Lung (tissue), 12 donors: ENCODE results near the gene PTF1A. TPM values are rescaled to one million over a fixed set of nuclear protein-coding genes. Genes with fewer than 3 reads are reported as not detected.

Experiments used
- ATAC-seq: fragments of 200-7000 bp; cut with Tn5 transposase; one replicate; pipeline ENCODE4 v1.9.1; 2020; ENCODE audit warnings: moderate number of reproducible peaks; ENCODE audit not compliant: insufficient read depth, low FRiP score
- DNase-seq, 3 donors: peaks; one replicate each; pipeline ENCODE4 v3.0.0-alpha.2; 2013 to 2017
- H3K27ac ChIP-seq, 2 donors: one replicate each; pipeline ENCODE4 v1.5.1; 2013; ENCODE audit warnings: mild to moderate bottlenecking in 2 of 2, moderate library complexity in 2 of 2, control low read depth in 1 of 2, inconsistent platforms in 1 of 2, low read depth in 1 of 2, low read length in 1 of 2
- H3K27me3 ChIP-seq, 3 donors: one replicate each; pipeline ENCODE4 v1.5.1; 2013; ENCODE audit warnings: low read length in 2 of 3; ENCODE audit not compliant: control insufficient read depth in 3 of 3, insufficient read depth in 3 of 3
- H3K36me3 ChIP-seq, 4 donors: one replicate each; pipeline ENCODE4 v1.5.1; 2013; ENCODE audit warnings: low read length in 4 of 4, mild to moderate bottlenecking in 1 of 4, moderate library complexity in 1 of 4; ENCODE audit not compliant: control insufficient read depth in 4 of 4, insufficient read depth in 4 of 4
- H3K4me1 ChIP-seq, 5 donors: one replicate each; pipeline ENCODE4 v1.5.1; 2013; ENCODE audit warnings: low read length in 5 of 5, mild to moderate bottlenecking in 2 of 5, moderate library complexity in 1 of 5; ENCODE audit not compliant: control insufficient read depth in 5 of 5, insufficient read depth in 5 of 5
- H3K4me3 ChIP-seq: one replicate; pipeline ENCODE4 v1.5.1; 2013; ENCODE audit warnings: mild to moderate bottlenecking, control low read depth, moderate library complexity
- H3K9ac ChIP-seq, 2 donors: one replicate each; pipeline ENCODE4 v1.5.1; 2013; ENCODE audit warnings: low read length in 2 of 2, control low read depth in 1 of 2; ENCODE audit not compliant: insufficient read depth in 1 of 2
- H3K9me3 ChIP-seq, 4 donors: one replicate each; pipeline ENCODE4 v1.5.1; 2013; ENCODE audit warnings: low read length in 3 of 4, mild to moderate bottlenecking in 1 of 4, moderate library complexity in 1 of 4; ENCODE audit not compliant: control insufficient read depth in 4 of 4, insufficient read depth in 3 of 4
- WGBS, 2 donors: extraction: QIAGEN DNeasy Blood & Tissue Kit; methylation state at CpG; one replicate each; pipeline ENCODE4 v1.1.7; 2013; 5-methylcytosine and 5-hydroxymethylcytosine counted together
- polyA plus RNA-seq, 2 donors: library from polyadenylated mRNA; stranded (reverse); fragments of 200-250 nt; gene quantifications; one replicate each; pipeline ENCODE4 v1.2.1, GENCODE V29; 2013
- total RNA-seq, 2 donors: library from RNA; depleted of rRNA in 1 of 2; stranded (reverse); fragments of >200 nt in 1 of 2; gene quantifications; one replicate each; pipeline ENCODE4 v1.2.1, GENCODE V29; 2014 to 2021
- TF ChIP-seq, protein P1 (sequence below): IDR thresholded peaks from 2 replicates; pipeline ENCODE4 v1.5.1; 2012; ENCODE audit warnings: mild to moderate bottlenecking; ENCODE audit errors: control extremely low read depth, extremely low read depth
- donor health status: control.
- donor health status: control.
- donor health status: Bipolar disorder and iron deficiency.
- donor health status: healthy.
- donor health status: DM: yes; HTN: yes; CAD: no.

The PTF1A gene
- total and polyA plus RNA-seq, 4 donors: not detected

DNA sequence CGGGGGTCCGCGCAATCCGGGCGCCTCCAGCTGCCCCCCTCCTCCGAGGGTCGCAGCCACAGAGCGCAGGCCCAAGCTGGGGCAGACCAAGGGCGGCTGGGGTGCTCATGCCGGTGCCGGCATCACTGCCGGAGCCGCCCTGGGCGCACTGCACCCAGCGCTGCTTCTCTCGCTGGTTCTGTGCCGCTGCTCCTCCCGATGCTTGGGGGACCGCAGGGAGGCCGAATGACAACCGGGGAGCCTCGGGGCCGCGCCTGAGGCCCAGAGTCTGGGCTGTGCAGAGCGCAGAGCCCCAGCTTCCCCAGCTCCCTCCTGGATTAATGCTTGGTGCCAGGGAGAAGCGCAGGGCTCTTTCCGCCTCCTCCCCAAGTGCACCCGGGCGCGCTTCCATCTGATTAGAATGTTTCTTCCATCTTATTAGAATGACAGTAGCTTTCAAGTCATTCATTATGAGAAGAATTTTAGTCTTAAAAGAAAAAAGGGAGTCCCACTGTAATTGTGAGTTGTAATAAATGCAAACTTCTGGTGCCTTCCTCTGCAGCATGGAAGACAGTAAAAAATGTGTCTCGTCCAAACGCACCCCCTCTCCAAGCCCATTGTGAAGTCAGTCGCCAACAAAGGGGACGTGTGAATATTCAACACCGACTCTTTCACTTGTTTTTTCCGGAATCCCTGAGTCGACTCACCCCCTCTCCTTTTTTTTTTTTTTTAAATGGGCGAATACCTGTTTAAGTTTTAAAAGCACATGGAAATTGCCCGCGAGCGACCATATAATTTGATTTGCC, 19.5 kb upstream of the PTF1A start:
- H3K9ac ChIP-seq: no peak overlapping the region
- 3 to 5% methylated on average over 41 of the region's 41 CpGs for WGBS, 2 donors
- H3K9me3 ChIP-seq: peaks cover 0 to 12% (median 0%) of the 10 kb centered on the region in 4 donors
- ATAC-seq (no peak), DNase-seq (no peak)
- H3K4me3 ChIP-seq: no peak overlapping the region
- H3K4me1 ChIP-seq: peaks cover 0 to 11% (median 0%) of the 10 kb centered on the region in 5 donors
- peaks cover 39 to 78% (median 59%) of the 10 kb centered on the region in 3 donors for H3K27me3 ChIP-seq
- no peaks in the 10 kb centered on the region for H3K36me3 ChIP-seq
- TF ChIP-seq, protein P1, sequence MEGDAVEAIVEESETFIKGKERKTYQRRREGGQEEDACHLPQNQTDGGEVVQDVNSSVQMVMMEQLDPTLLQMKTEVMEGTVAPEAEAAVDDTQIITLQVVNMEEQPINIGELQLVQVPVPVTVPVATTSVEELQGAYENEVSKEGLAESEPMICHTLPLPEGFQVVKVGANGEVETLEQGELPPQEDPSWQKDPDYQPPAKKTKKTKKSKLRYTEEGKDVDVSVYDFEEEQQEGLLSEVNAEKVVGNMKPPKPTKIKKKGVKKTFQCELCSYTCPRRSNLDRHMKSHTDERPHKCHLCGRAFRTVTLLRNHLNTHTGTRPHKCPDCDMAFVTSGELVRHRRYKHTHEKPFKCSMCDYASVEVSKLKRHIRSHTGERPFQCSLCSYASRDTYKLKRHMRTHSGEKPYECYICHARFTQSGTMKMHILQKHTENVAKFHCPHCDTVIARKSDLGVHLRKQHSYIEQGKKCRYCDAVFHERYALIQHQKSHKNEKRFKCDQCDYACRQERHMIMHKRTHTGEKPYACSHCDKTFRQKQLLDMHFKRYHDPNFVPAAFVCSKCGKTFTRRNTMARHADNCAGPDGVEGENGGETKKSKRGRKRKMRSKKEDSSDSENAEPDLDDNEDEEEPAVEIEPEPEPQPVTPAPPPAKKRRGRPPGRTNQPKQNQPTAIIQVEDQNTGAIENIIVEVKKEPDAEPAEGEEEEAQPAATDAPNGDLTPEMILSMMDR: no peak
- no peak overlapping the region for H3K27ac ChIP-seq

DNA sequence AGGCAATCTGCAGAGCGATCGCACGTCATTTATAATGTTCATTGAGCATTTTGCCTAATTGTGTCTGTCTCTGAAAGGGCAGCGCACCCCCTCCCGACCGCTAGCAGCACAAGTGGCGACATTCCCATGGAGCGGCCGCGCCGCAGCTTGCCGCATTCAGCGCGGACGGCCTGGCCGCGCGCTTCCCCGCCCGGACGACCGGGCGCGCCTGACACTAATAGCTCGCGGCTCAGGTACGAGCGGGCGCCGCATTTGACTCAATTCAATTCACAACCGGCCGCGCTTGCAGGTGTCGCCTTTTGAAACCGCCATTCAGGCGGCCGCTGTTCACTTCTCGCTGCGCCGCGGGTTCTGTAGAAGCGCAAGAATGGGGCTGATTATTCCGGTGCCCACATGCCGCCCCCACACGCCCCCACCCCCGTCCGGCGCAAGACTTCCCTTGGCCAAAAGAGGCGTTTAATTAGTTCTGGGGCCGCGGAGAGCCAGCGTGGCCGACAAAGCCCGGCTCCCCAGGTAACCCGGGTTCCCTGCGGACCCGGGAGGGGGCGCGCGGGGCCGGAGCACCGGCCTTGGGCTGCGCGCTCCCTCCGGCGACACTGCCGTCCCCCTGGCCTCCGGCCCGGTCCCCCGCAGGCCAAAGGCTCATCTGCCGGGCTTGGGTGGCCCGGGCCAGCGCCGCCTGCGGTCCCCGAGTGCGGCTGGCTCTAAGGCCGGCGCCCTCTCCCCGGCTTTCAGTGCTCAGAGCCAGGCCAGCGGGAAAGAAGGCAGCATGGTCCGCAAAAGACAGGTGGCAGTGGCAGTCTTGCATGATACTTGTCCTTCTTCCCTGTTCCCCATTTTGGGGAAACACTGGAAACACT, 18.7 kb upstream of the PTF1A start:
- peaks cover 39 to 81% (median 63%) of the 10 kb centered on the region in 3 donors for H3K27me3 ChIP-seq
- TF ChIP-seq, protein P1: no peak
- H3K36me3 ChIP-seq: no peaks in the 10 kb centered on the region
- H3K4me3 ChIP-seq: no peak overlapping the region
- no peak overlapping the region for H3K27ac ChIP-seq
- H3K4me1 ChIP-seq: peaks cover 0 to 11% (median 0%) of the 10 kb centered on the region in 5 donors
- DNase-seq: no peak
- WGBS, 2 donors: 1 to 3% methylated on average over 72 to 82 of the region's 82 CpGs
- H3K9me3 ChIP-seq: peaks cover 0 to 12% (median 0%) of the 10 kb centered on the region in 4 donors
- no peak for ATAC-seq
- H3K9ac ChIP-seq: no peak overlapping the region

DNA sequence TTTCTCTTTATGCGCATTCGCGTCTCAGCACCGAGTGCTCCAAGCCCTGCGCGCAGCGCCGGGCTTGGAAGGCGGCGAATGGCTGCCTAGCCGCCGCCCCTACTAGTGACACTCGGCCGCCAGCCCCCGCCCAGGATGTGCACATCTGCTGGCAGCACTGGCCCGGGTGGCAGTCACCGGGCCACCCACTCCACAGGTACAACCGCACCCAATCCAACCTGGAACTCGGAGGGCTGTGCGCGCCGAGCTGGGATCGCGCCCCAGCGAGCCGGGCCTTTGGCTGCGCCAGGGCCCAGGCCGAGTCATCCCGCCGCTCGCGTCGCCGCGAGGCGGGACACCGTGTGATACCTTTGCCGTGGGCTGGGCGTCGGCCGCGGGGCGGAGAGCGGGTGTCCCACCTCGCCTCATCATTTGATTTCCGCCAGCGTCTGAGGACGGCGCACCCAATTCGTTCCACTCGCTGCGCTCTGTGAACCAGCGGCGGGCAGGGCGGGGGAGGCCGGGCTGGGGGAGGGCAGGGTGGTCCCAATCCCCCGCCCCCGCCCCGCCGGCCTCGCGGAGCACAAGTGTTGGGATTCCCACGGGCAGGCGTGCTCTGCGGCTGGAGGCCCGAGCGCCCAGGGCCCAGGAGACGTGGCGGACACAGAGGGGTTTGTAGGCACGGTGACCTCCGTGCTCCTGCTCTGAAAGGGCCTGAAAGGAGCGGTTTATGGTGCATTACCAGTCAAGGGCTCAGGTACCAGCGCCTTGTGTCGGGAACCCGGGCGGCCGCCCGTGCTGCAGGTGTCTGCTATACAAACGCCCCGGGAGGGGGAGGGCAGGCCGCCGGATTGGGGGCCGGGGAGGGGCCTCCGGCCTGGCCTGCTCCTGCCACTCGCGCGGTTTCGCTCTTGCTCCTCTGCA, 17.8 kb upstream of the PTF1A start:
- H3K9ac ChIP-seq: no peak overlapping the region
- H3K4me3 ChIP-seq: no peak overlapping the region
- ATAC-seq (no peak), DNase-seq (no peak)
- H3K27me3 ChIP-seq: peaks cover 45 to 83% (median 62%) of the 10 kb centered on the region in 3 donors
- H3K9me3 ChIP-seq: peaks cover 0 to 16% (median 0%) of the 10 kb centered on the region in 4 donors
- H3K27ac ChIP-seq: no peak overlapping the region
- TF ChIP-seq, protein P1: no peak
- WGBS, 2 donors: 3% methylated on average over 78 to 88 of the region's 88 CpGs
- peaks cover 0 to 11% (median 0%) of the 10 kb centered on the region in 5 donors for H3K4me1 ChIP-seq
- H3K36me3 ChIP-seq: no peaks in the 10 kb centered on the region
